Spleen (tissue), 11 donors: ENCODE results near the gene STRADB. TPM values are rescaled to one million over a fixed set of nuclear protein-coding genes. Genes with fewer than 3 reads are reported as not detected.

Experiments used
- DNase-seq: peaks from one replicate; pipeline ENCODE4 v3.0.0-alpha.2; 2020
- H3K27ac ChIP-seq, 8 donors: fragments of 200-600 bp; sonication (generic) in 7 of 8; 1 replicate in 4 of 8; 2 replicates in 4 of 8; pipeline versions ENCODE4 v1.5.0 to v1.8.0; 2016 to 2021; ENCODE audit warnings: inconsistent platforms in 4 of 8, mild to moderate bottlenecking in 4 of 8, moderate library complexity in 1 of 8
- H3K27me3 ChIP-seq, 7 donors: fragments of 200-600 bp; sonication (generic) in 6 of 7; replicated peaks in 1 of 7; 1 replicate in 4 of 7; 2 replicates in 3 of 7; pipeline versions ENCODE4 v1.5.0 to v1.8.0; 2016 to 2021; ENCODE audit warnings: inconsistent platforms in 3 of 7, mild to moderate bottlenecking in 1 of 7
- H3K36me3 ChIP-seq, 6 donors: fragments of 200-600 bp; sonication (generic) in 5 of 6; 1 replicate in 4 of 6; 2 replicates in 2 of 6; pipeline versions ENCODE4 v1.5.0 to v1.8.0; 2016 to 2021; ENCODE audit warnings: inconsistent platforms in 2 of 6
- H3K4me1 ChIP-seq, 6 donors: fragments of 200-600 bp; sonication (generic) in 5 of 6; 1 replicate in 3 of 6; 2 replicates in 3 of 6; pipeline versions ENCODE4 v1.5.0 to v1.8.0; 2016 to 2021; ENCODE audit warnings: inconsistent platforms in 3 of 6
- H3K4me3 ChIP-seq, 8 donors: fragments of 200-600 bp; sonication (generic) in 7 of 8; 1 replicate in 4 of 8; 2 replicates in 4 of 8; pipeline versions ENCODE4 v1.5.0 to v1.8.0; 2016 to 2021; ENCODE audit warnings: inconsistent platforms in 4 of 8, mild to moderate bottlenecking in 4 of 8, moderate library complexity in 2 of 8
- H3K9me3 ChIP-seq, 8 donors: fragments of 200-600 bp; sonication (generic) in 7 of 8; 1 replicate in 4 of 8; 2 replicates in 4 of 8; pipeline versions ENCODE4 v1.5.0 to v1.8.0; 2016 to 2021; ENCODE audit warnings: inconsistent platforms in 4 of 8
- CTCF ChIP-seq, 11 experiments: fragments of 200-600 bp in 7 of 11; fragments of 450-650 bp in 4 of 11; sonication (generic) in 4 of 11; IDR thresholded peaks in 8 of 11; conservative IDR thresholded peaks in 3 of 11; 1 replicate in 7 of 11; 2 replicates in 4 of 11; pipeline versions ENCODE4 v1.4.0 to v1.8.0; 2016 to 2021; ENCODE audit warnings: antibody characterized with exemption in 11 of 11, inconsistent platforms in 4 of 11, mild to moderate bottlenecking in 1 of 11
- POLR2A ChIP-seq, 3 donors: fragments of 450-650 bp; IDR thresholded peaks; one replicate each; pipeline ENCODE4 v1.5.1; 2017; ENCODE audit warnings: antibody characterized with exemption in 3 of 3, mild to moderate bottlenecking in 1 of 3
- POLR2AphosphoS5 ChIP-seq, 3 donors: sonication (generic); formaldehyde crosslinking; IDR thresholded peaks; one replicate each; pipeline ENCODE4 v1.5.1; 2017; ENCODE audit warnings: antibody characterized with exemption in 3 of 3
- WGBS, 5 donors: extraction: QIAGEN DNeasy Blood & Tissue Kit in 3 of 5; methylation state at CpG; one replicate each; pipeline versions ENCODE4 v1.1.5 to v1.1.7; 2013 to 2018; 5-methylcytosine and 5-hydroxymethylcytosine counted together
- intact Hi-C: fragments of 100-400 bp; cut with DNase I; formaldehyde crosslinking; loops from one replicate; pipeline ENCODE4 v1.15.0; 2023; ENCODE audit warnings: low total_unique reads
- polyA plus RNA-seq, 3 donors: library from polyadenylated mRNA; stranded (reverse); fragments of 200-250 nt; gene quantifications; one replicate each; pipeline ENCODE4 v1.2.1, GENCODE V29; 2013
- total RNA-seq, 7 donors: library from RNA; depleted of rRNA in 3 of 7; stranded (reverse); fragments of >200 nt in 3 of 7; fragmentation: NEBNext Ultra II Directional in 4 of 7; extraction: Animal tissue kit (Norgen Biotek cat#: 25700) in 4 of 7; gene quantifications; one replicate each; pipeline versions ENCODE4 v1.1.0 to v1.2.1, GENCODE V29; 2016 to 2021
- donor health status: healthy with polysubstance abuse.
- donor health status: DM: no; HTN: no; CAD: no; lungs with moderate emphysema.
- donor health status: DM: no; HTN: no; CAD: no.
- donor health status: Bipolar disorder and iron deficiency.
- donor health status: healthy.
- donor health status: DM: no; HTN: no; CAD: no.
- donor health status: DM: yes; HTN: yes; CAD: no.

Gene STRADB
- total and polyA plus RNA-seq, 10 donors: 13.4 to 45.3 (median 20.3) TPM

GRCh38 chr2:201408931-201409330, 42.6 kb upstream of the STRADB start:
- Histone ChIP-seq H3K4me3 (no peak overlapping the region), H3K4me1 (peaks cover 0 to 64% (median 36%) of the 10 kb centered on the region in 6 donors), H3K9me3 (no peaks in the 10 kb centered on the region), H3K27ac (no peak overlapping the region), H3K36me3 (peaks cover 0 to 13% (median 0%) of the 10 kb centered on the region in 6 donors), H3K27me3 (no peaks in the 10 kb centered on the region)
- no peak for TF ChIP-seq POLR2A (IDR thresholded peaks at IDR 0.05)
- no peak for TF ChIP-seq CTCF (IDR thresholded peaks at IDR 0.05 in 8 of 11, conservative IDR thresholded peaks at IDR 0.05 in 3 of 11)
- no peak for TF ChIP-seq POLR2AphosphoS5 (IDR thresholded peaks at IDR 0.05)
- intact Hi-C loops: no loop called here
- WGBS, 5 donors: 93 to 97% (median 96%) methylated on average over 3 of the region's 3 CpGs
- no peak for DNase-seq

GRCh38 chr2:201411421-201411820, 40.1 kb upstream of the STRADB start:
- Histone ChIP-seq H3K4me1 (peaks cover 0 to 64% (median 44%) of the 10 kb centered on the region in 6 donors), H3K36me3 (peaks cover 0 to 9% (median 0%) of the 10 kb centered on the region in 6 donors), H3K27me3 (no peaks in the 10 kb centered on the region), H3K4me3 (no peak overlapping the region), H3K27ac (peak overlapping the region in 3 of 8 donors; percentile 24 to 76 (median 29)), H3K9me3 (no peaks in the 10 kb centered on the region)
- intact Hi-C loops: no loop called here
- TF ChIP-seq CTCF (IDR thresholded peaks at IDR 0.05 in 8 of 11, conservative IDR thresholded peaks at IDR 0.05 in 3 of 11) (no peak), POLR2AphosphoS5 (IDR thresholded peaks at IDR 0.05) (no peak), POLR2A (IDR thresholded peaks at IDR 0.05) (no peak)
- DNase-seq: no peak

GRCh38 chr2:201413143-201413542, 38.4 kb upstream of the STRADB start:
- Histone ChIP-seq H3K4me1 (peaks cover 0 to 59% (median 39%) of the 10 kb centered on the region in 6 donors), H3K36me3 (peaks cover 0 to 9% (median 0%) of the 10 kb centered on the region in 6 donors), H3K27me3 (no peaks in the 10 kb centered on the region), H3K4me3 (no peak overlapping the region), H3K27ac (peak overlapping the region in 7 of 8 donors; percentile 59 to 80 (median 76)), H3K9me3 (no peaks in the 10 kb centered on the region)
- WGBS, 5 donors: 37 to 61% (median 51%) methylated on average over 2 of the region's 2 CpGs
- intact Hi-C loops: no loop called here
- TF ChIP-seq POLR2A (IDR thresholded peaks at IDR 0.05): no peak
- TF ChIP-seq CTCF (IDR thresholded peaks at IDR 0.05 in 8 of 11, conservative IDR thresholded peaks at IDR 0.05 in 3 of 11): no peak
- no peak for TF ChIP-seq POLR2AphosphoS5 (IDR thresholded peaks at IDR 0.05)
- DNase-seq: no peak

GRCh38 chr2:201413552-201413951, 38.0 kb upstream of the STRADB start:
- no peak for DNase-seq
- 50 to 58% (median 53%) methylated on average over 4 of the region's 4 CpGs for WGBS, 5 donors
- Histone ChIP-seq H3K36me3 (peaks cover 0 to 9% (median 0%) of the 10 kb centered on the region in 6 donors), H3K27me3 (no peaks in the 10 kb centered on the region), H3K4me3 (peak overlapping the region in 2 of 8 donors; percentile 2 to 40), H3K27ac (peak overlapping the region; percentile 17 to 80 (median 75)), H3K9me3 (no peaks in the 10 kb centered on the region), H3K4me1 (peaks cover 0 to 59% (median 39%) of the 10 kb centered on the region in 6 donors)
- intact Hi-C loops: no loop called here
- TF ChIP-seq POLR2A (IDR thresholded peaks at IDR 0.05): no peak
- TF ChIP-seq CTCF (IDR thresholded peaks at IDR 0.05 in 8 of 11, conservative IDR thresholded peaks at IDR 0.05 in 3 of 11): no peak
- no peak for TF ChIP-seq POLR2AphosphoS5 (IDR thresholded peaks at IDR 0.05)
